CD14-positive monocyte (primary cell): ENCODE results near the gene FOXF2. TPM values are rescaled to one million over a fixed set of nuclear protein-coding genes. Genes with fewer than 3 reads are reported as not detected.

Experiments
- DNase-seq, 3 donors: peaks; one replicate each; pipeline ENCODE4 v3.0.0-alpha.2; 2011 to 2022
- H2AFZ ChIP-seq: 2 replicates; pipeline ENCODE4 v1.6.0; 2012; ENCODE audit warnings: mild to moderate bottlenecking, low read depth, low read length, inconsistent platforms; ENCODE audit not compliant: insufficient read depth, poor library complexity, severe bottlenecking
- H3K27ac ChIP-seq, 2 donors: 1 replicate in 1 of 2; 2 replicates in 1 of 2; pipeline ENCODE4 v1.5.1; 2012 to 2013; ENCODE audit warnings: low read length in 2 of 2, control low read depth in 1 of 2, inconsistent platforms in 1 of 2, low read depth in 1 of 2, mild to moderate bottlenecking in 1 of 2
- H3K27me3 ChIP-seq, 2 donors: one replicate each; pipeline versions ENCODE4 v1.6.0 to v1.6.1; 2011 to 2013; ENCODE audit warnings: low read length in 2 of 2; ENCODE audit not compliant: control insufficient read depth in 2 of 2, insufficient read depth in 2 of 2
- H3K36me3 ChIP-seq, 2 donors: replicated peaks in 1 of 2; 1 replicate in 1 of 2; 2 replicates in 1 of 2; pipeline versions ENCODE4 v1.5.1 to v1.6.1; 2012 to 2013; ENCODE audit warnings: low read length in 2 of 2, control low read depth in 1 of 2, inconsistent platforms in 1 of 2, mild to moderate bottlenecking in 1 of 2; ENCODE audit not compliant: insufficient read depth in 2 of 2, control insufficient read depth in 1 of 2
- H3K4me1 ChIP-seq, 2 donors: 1 replicate in 1 of 2; 2 replicates in 1 of 2; pipeline versions ENCODE4 v1.5.1 to v1.6.1; 2012 to 2013; ENCODE audit warnings: low read length in 2 of 2, control low read depth in 1 of 2, inconsistent platforms in 1 of 2, mild to moderate bottlenecking in 1 of 2, moderate library complexity in 1 of 2; ENCODE audit not compliant: insufficient read depth in 2 of 2, control insufficient read depth in 1 of 2
- H3K4me2 ChIP-seq: replicated peaks from 2 replicates; pipeline ENCODE3; 2012; ENCODE audit warnings: low read length, moderate library complexity, mild to moderate bottlenecking; ENCODE audit not compliant: poor library complexity, severe bottlenecking; ENCODE audit errors: extremely low read depth
- H3K4me3 ChIP-seq, 3 experiments: fragments of 200-600 bp in 1 of 3; sonication (generic) in 1 of 3; replicated peaks in 1 of 3; 1 replicate in 2 of 3; 2 replicates in 1 of 3; pipeline ENCODE4 v1.5.1; 2011 to 2013; ENCODE audit warnings: low read length in 3 of 3, mild to moderate bottlenecking in 3 of 3, control low read depth in 2 of 3, low read depth in 2 of 3, inconsistent platforms in 1 of 3, moderate library complexity in 1 of 3
- H3K79me2 ChIP-seq: 2 replicates; pipeline ENCODE4 v1.6.0; 2012; ENCODE audit warnings: mild to moderate bottlenecking, control low read depth, inconsistent platforms, low read length, moderate library complexity; ENCODE audit not compliant: insufficient read depth
- H3K9ac ChIP-seq: 2 replicates; pipeline ENCODE4 v1.6.0; 2017; ENCODE audit warnings: low read length, mild to moderate bottlenecking; ENCODE audit not compliant: insufficient read depth, poor library complexity, severe bottlenecking
- H3K9me3 ChIP-seq, 2 donors: replicated peaks in 1 of 2; 1 replicate in 1 of 2; 2 replicates in 1 of 2; pipeline versions ENCODE4 v1.5.1 to v1.6.1; 2012 to 2013; ENCODE audit warnings: low read length in 2 of 2, control low read depth in 1 of 2; ENCODE audit not compliant: control insufficient read depth in 1 of 2, insufficient read depth in 1 of 2
- H4K20me1 ChIP-seq: 2 replicates; pipeline ENCODE4 v1.6.0; 2012; ENCODE audit warnings: mild to moderate bottlenecking, low read length, control low read depth, moderate library complexity; ENCODE audit not compliant: insufficient read depth
- H3K27ac Mint-ChIP-seq, 7 donors: one replicate each; pipeline ENCODE4 v1.8.0; 2020; ENCODE audit warnings: mild to moderate bottlenecking in 7 of 7, mixed read lengths in 7 of 7, moderate library complexity in 6 of 7, inconsistent platforms in 2 of 7
- H3K27me3 Mint-ChIP-seq, 3 donors: one replicate each; pipeline ENCODE4 v1.8.0; 2021 to 2022; ENCODE audit warnings: low read depth in 3 of 3, mild to moderate bottlenecking in 3 of 3, mixed read lengths in 3 of 3, moderate library complexity in 3 of 3, inconsistent platforms in 1 of 3
- H3K36me3 Mint-ChIP-seq, 2 donors: one replicate each; pipeline ENCODE4 v1.8.0; 2020; ENCODE audit warnings: mixed read lengths in 2 of 2, inconsistent platforms in 1 of 2, mild to moderate bottlenecking in 1 of 2
- H3K4me1 Mint-ChIP-seq: one replicate; pipeline ENCODE4 v1.8.0; 2020; ENCODE audit warnings: mild to moderate bottlenecking, mixed read lengths
- H3K4me3 Mint-ChIP-seq, 2 donors: one replicate each; pipeline ENCODE4 v1.8.0; 2020; ENCODE audit warnings: mild to moderate bottlenecking in 2 of 2, mixed read lengths in 2 of 2, moderate library complexity in 1 of 2
- H3K9me3 Mint-ChIP-seq, 7 donors: one replicate each; pipeline ENCODE4 v1.8.0; 2020 to 2022; ENCODE audit warnings: mixed read lengths in 7 of 7, mild to moderate bottlenecking in 6 of 7, moderate library complexity in 6 of 7, inconsistent platforms in 2 of 7
- CTCF ChIP-seq: fragments of 200-600 bp; IDR thresholded peaks from one replicate; pipeline ENCODE4 v1.8.0; 2022; ENCODE audit warnings: antibody characterized with exemption, mild to moderate bottlenecking
- WGBS: methylation state at CpG from one replicate; pipeline ENCODE4 v1.1.5; 2013; ENCODE audit warnings: missing lambda C conversion rate; ENCODE audit not compliant: insufficient coverage; 5-methylcytosine and 5-hydroxymethylcytosine counted together
- intact Hi-C, 2 donors: fragments of 100-400 bp; cut with micrococcal nuclease; formaldehyde crosslinking; loops; one replicate each; pipeline versions ENCODE4 v1.15.0 to v1.15.1; 2023
- polyA plus RNA-seq, 3 donors: library from polyadenylated mRNA; depleted of rRNA in 1 of 3; unstranded in 2 of 3; stranded (reverse) in 1 of 3; fragments of 300-500 nt in 2 of 3; fragments of >200 nt in 1 of 3; fragmentation: Illumina TruSeq in 2 of 3; gene quantifications; 1 replicate in 2 of 3; 2 replicates in 1 of 3; pipeline ENCODE4 v1.2.3, GENCODE V29; 2012 to 2021

The FOXF2 gene
- polyA plus RNA-seq, 3 donors, result 0.03 TPM; not detected in 2

GRCh38 chr6:1416820-1417219 lies 27.4 kb downstream of the FOXF2 start:
- no peaks in the 10 kb centered on the region for H3K9me3 ChIP-seq
- Mint-ChIP-seq H3K27me3 (peaks cover 25 to 46% (median 29%) of the 10 kb centered on the region in 3 donors), H3K4me1 (no peaks in the 10 kb centered on the region), H3K9me3 (peaks cover 0 to 9% (median 2%) of the 10 kb centered on the region in 7 donors), H3K27ac (no peak overlapping the region), H3K4me3 (no peak overlapping the region), H3K36me3 (no peaks in the 10 kb centered on the region)
- TF ChIP-seq CTCF, result no peak
- H3K4me2 ChIP-seq, result no peak overlapping the region
- 90% methylated on average over 10 of the region's 11 CpGs for WGBS
- H3K79me2 ChIP-seq, result no peaks in the 10 kb centered on the region
- DNase-seq, result no peak
- intact Hi-C loops, result no loop called here
- no peak overlapping the region for H2AFZ ChIP-seq
- H3K4me3 ChIP-seq, result no peak overlapping the region
- H3K36me3 ChIP-seq, result no peaks in the 10 kb centered on the region
- H3K27ac ChIP-seq, result no peak overlapping the region
- H4K20me1 ChIP-seq, result no peaks in the 10 kb centered on the region
- H3K9ac ChIP-seq, result no peak overlapping the region
- H3K27me3 ChIP-seq, result peaks cover 0 to 9% of the 10 kb centered on the region in 2 donors
- no peaks in the 10 kb centered on the region for H3K4me1 ChIP-seq

- intact Hi-C loops, result no loop called here
- Histone ChIP-seq H4K20me1 (no peaks in the 10 kb centered on the region), H3K4me1 (no peaks in the 10 kb centered on the region), H3K4me2 (no peak overlapping the region), H3K27ac (no peak overlapping the region), H3K9me3 (no peaks in the 10 kb centered on the region), H3K4me3 (no peak overlapping the region), H3K27me3 (peaks cover 0 to 3% of the 10 kb centered on the region in 2 donors), H3K79me2 (no peaks in the 10 kb centered on the region), H2AFZ (no peak overlapping the region), H3K36me3 (no peaks in the 10 kb centered on the region), H3K9ac (no peak overlapping the region)
- Mint-ChIP-seq H3K9me3 (peaks cover 0 to 9% (median 2%) of the 10 kb centered on the region in 7 donors), H3K27ac (no peak overlapping the region), H3K27me3 (peaks cover 18 to 41% (median 23%) of the 10 kb centered on the region in 3 donors), H3K4me1 (no peaks in the 10 kb centered on the region), H3K36me3 (no peaks in the 10 kb centered on the region), H3K4me3 (no peak overlapping the region)
- 100% methylated on average over 7 of the region's 12 CpGs for WGBS
- DNase-seq, result no peak
- TF ChIP-seq CTCF, result no peak
Measured at GRCh38 chr6:1417718-1418117, 28.3 kb downstream of the FOXF2 start.
